TTC549 (cell line): ENCODE measurements around the gene C3orf33.

Experiments used
- FAIRE-seq: peaks from 2 replicates; lab custom pipeline; 2012; peaks lifted over from hg19 to GRCh38; lab: Jason Lieb, UNC

C3orf33 gene

DNA sequence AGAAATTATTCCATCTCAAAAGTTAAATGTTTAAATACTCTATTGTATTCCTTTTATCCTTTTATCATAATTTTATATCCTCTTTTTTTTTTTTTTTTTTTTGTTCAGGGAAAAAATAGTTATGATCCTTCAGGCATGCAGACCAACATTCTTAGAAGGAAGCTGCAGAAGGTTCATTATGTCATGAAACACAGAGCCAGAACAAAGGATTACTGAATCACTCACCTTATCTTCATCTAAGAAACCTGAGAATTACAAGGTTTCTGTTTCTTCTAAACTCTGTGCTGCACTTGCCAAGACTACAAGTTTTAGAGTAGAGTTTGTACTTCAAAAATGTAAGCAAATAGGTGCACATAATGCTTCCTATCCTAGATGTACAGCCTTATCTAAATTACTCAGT is 64.5 kb downstream of the C3orf33 start:
- FAIRE-seq = no peak

DNA sequence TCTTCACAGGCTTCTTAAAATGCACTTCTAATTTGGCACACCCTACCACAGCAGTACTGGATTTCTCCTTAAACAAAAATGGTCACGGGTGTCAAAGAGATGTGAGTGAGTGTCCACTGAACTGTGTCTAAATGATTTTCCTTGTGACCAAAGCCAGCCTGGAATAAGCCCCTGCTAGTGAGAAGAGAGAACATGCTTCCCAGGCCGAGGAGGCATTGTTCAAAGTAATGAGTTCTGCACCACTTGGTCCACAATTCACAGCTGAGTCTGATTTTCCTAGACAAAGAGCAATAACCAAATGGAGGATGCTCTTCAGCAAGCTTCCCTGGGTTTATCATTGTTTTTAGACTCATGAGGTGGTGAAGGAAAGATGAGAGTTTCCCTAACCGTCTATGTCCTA is 65.0 kb downstream of the C3orf33 start:
- FAIRE-seq = no peak

DNA sequence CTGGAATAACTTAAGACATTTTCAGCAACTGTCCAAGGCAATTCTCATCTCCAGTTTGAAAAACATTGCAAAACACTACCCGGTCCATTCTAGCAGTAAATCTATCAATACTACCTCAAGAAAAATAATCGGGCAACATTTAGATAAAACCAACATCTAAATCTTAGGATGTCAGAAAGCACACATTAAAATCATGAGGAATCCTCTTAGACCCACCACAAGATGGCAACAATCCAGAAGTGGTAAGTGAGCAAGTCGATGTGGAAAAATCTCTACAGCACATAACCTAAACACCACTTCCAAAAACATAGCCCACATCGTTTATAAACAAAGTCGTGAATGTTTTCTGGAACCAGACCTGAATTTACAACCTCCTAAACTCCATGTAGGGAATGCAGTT is 66.9 kb downstream of the C3orf33 start:
- FAIRE-seq = no peak

GRCh38 chr3:155738580-155739076 is 67.5 kb downstream of the C3orf33 start:
- no peak for FAIRE-seq

GRCh38 chr3:155737844-155738460 is 68.1 kb downstream of the C3orf33 start:
- FAIRE-seq = no peak

DNA sequence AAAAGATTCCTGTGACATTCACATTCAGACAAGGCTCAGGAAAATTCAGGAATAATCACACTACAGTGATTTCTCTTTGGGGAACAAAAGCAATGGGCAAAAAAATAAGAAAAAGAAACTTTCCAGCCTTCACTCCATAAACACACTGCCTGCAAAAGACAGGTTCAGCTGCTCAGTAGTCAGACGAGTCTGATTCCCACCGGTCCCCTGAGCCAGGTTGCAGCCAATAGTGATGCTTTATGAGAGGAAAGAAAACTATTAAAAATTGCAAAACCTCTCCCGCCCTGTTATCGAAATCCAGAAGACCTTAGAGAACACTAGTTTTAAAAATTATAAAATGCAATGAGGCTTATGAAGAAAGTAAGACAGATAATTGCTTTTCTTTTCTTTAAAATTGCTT is 69.7 kb downstream of the C3orf33 start:
- FAIRE-seq = no peak

- no peak for FAIRE-seq
Measured at GRCh38 chr3:155730843-155731242, 75.2 kb downstream of the C3orf33 start.

DNA sequence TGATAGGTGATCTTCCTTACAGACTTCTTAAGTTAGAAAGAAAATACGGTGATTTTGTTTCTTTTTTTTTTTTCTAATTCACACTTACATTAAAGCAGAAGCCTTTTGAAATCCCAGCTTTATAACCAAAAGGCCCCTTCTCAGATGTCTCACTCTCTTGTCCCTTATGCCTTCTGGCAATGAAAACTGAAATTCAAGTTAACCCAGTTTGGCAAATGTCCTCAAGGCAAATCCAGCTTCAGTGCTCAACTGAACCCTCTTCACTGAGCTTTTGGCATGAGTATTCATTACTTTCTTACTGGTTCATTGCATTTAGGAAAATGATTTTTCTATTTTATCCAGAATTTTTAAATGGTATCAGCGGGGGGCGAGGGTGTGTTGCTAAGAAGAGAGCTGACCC is 78.2 kb downstream of the C3orf33 start:
- FAIRE-seq = no peak

DNA sequence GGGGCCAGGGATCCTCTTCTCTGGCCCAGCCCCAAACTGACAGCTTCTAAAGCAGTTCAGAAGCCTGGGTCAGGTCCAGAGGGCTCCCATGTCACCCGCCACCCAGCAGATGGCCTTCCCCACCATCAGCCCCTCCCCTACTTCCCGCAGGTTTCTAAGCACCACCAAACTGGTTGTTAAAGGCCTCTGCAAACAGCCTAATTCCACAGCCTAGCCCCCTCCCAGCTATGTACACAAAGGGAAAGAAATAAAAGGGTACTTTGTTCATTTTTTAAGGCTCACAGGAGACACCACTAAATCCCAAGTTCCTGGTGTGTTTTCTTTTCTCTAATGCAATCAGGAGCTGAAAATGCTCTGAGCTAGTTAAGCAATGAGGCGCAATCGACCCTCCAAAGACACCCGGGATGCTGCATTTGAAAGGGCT is 91.8 kb downstream of the C3orf33 start:
- no peak for FAIRE-seq
